SK-N-SH (cell line): ENCODE data around the gene HECTD2. TPM values are rescaled to one million over a fixed set of nuclear protein-coding genes. Genes with fewer than 3 reads are reported as not detected.

ENCODE experiments used
- CTCF ChIA-PET: fragments of 300-600, 350-600 bp; formaldehyde crosslinking; extraction: SDS; loops from one replicate; lab custom pipeline; 2021; lab: Yijun Ruan, JAX
- POLR2A ChIA-PET: fragments of 350-600 bp; sonication (Branson Sonifier 250); formaldehyde crosslinking; extraction: SDS; loops from one replicate; lab custom pipeline; 2020; ENCODE audit warnings: antibody characterized with exemption, inconsistent platforms; lab: Yijun Ruan, JAX
- DNase-seq: peaks from one replicate; pipeline ENCODE4 v3.0.0; 2012
- H2AFZ ChIP-seq: fragments of 200-600 bp; sonication (generic); 2 replicates; pipeline ENCODE4 v1.8.1; 2016; ENCODE audit warnings: antibody characterized with exemption, mild to moderate bottlenecking, low read depth
- H3F3A ChIP-seq: fragments of 200-600 bp; sonication (generic); replicated peaks from 2 replicates; pipeline ENCODE3; 2016; ENCODE audit warnings: antibody characterized with exemption, mild to moderate bottlenecking; ENCODE audit not compliant: insufficient read depth
- H3K27ac ChIP-seq, 2 experiments: fragments of 200-500 bp in 1 of 2; fragments of 200-600 bp in 1 of 2; sonication (Bioruptor generic) in 1 of 2; sonication (generic), shearing (Covaris generic) in 1 of 2; 2 replicates each; pipeline versions ENCODE4 v1.5.1 to v1.6.1; 2014 to 2016; ENCODE audit warnings: low read depth in 2 of 2, inconsistent platforms in 1 of 2, low read length in 1 of 2, mild to moderate bottlenecking in 1 of 2, mixed read lengths in 1 of 2
- H3K27me3 ChIP-seq: fragments of 200-600 bp; sonication (generic), shearing (Covaris generic); 2 replicates; pipeline ENCODE4 v1.6.1; 2016; ENCODE audit warnings: mixed run types; ENCODE audit not compliant: insufficient read depth
- H3K36me3 ChIP-seq, 2 experiments: fragments of 200-500 bp in 1 of 2; fragments of 200-600 bp in 1 of 2; sonication (Bioruptor generic) in 1 of 2; sonication (generic) in 1 of 2; replicated peaks in 1 of 2; 2 replicates each; pipeline versions ENCODE3 to v1.5.1; 2014 to 2016; ENCODE audit warnings: low read length in 1 of 2, mild to moderate bottlenecking in 1 of 2; ENCODE audit not compliant: insufficient read depth in 2 of 2, control insufficient read depth in 1 of 2
- H3K4me1 ChIP-seq, 2 experiments: fragments of 200-500 bp in 1 of 2; fragments of 200-600 bp in 1 of 2; sonication (Bioruptor generic) in 1 of 2; sonication (generic), shearing (Covaris generic) in 1 of 2; 2 replicates each; pipeline versions ENCODE4 v1.5.1 to v1.6.1; 2014 to 2016; ENCODE audit warnings: low read depth in 1 of 2, low read length in 1 of 2, mixed run types in 1 of 2; ENCODE audit not compliant: insufficient read depth in 2 of 2, control insufficient read depth in 1 of 2
- H3K4me2 ChIP-seq: fragments of 200-600 bp; sonication (generic), shearing (Covaris generic); 2 replicates; pipeline ENCODE4 v1.6.1; 2017; ENCODE audit warnings: mixed run types
- H3K4me3 ChIP-seq, 2 experiments: fragments of 200-500 bp in 1 of 2; fragments of 200-600 bp in 1 of 2; sonication (Bioruptor generic) in 1 of 2; sonication (generic), shearing (Covaris generic) in 1 of 2; 2 replicates each; pipeline versions ENCODE4 v1.5.1 to v1.8.1; 2014 to 2016; ENCODE audit warnings: low read depth in 2 of 2, inconsistent platforms in 1 of 2, low read length in 1 of 2, mild to moderate bottlenecking in 1 of 2, mixed read lengths in 1 of 2, moderate library complexity in 1 of 2
- H3K79me2 ChIP-seq: fragments of 200-600 bp; sonication (generic); 2 replicates; pipeline ENCODE4 v1.8.1; 2017; ENCODE audit warnings: mild to moderate bottlenecking; ENCODE audit not compliant: insufficient read depth
- H3K9ac ChIP-seq: fragments of 200-600 bp; sonication (generic); 2 replicates; pipeline ENCODE4 v1.6.1; 2017; ENCODE audit warnings: mixed run types
- H3K9me2 ChIP-seq: fragments of 200-600 bp; sonication (generic); 2 replicates; pipeline ENCODE4 v1.6.1; 2017; ENCODE audit warnings: mixed run types
- H3K9me3 ChIP-seq: fragments of 200-600 bp; sonication (generic); 2 replicates; pipeline ENCODE4 v1.6.1; 2017; ENCODE audit warnings: mixed run types, mild to moderate bottlenecking, moderate library complexity
- H4K20me1 ChIP-seq: fragments of 200-600 bp; sonication (generic); 2 replicates; pipeline ENCODE4 v1.6.1; 2017; ENCODE audit warnings: mild to moderate bottlenecking, mixed run types; ENCODE audit not compliant: insufficient read depth
- ELF1 ChIP-seq: IDR thresholded peaks from 2 replicates; pipeline ENCODE4 v1.4.0; 2012
- EZH2phosphoT487 ChIP-seq: fragments of 200-600 bp; sonication (generic); IDR thresholded peaks from 2 replicates; pipeline ENCODE4 v1.6.1; 2017; ENCODE audit warnings: low read depth, mixed run types, mild to moderate bottlenecking, antibody characterized with exemption, moderate library complexity, borderline replicate concordance
- FOSL2 ChIP-seq: IDR thresholded peaks from 2 replicates; pipeline ENCODE4 v1.4.0; 2012; ENCODE audit warnings: low read depth, mild to moderate bottlenecking, moderate library complexity, borderline replicate concordance
- FOXJ3 ChIP-seq: sonication (generic); formaldehyde crosslinking; IDR thresholded peaks from 2 replicates; pipeline ENCODE4 v1.5.1; 2020; ENCODE audit warnings: mild to moderate bottlenecking, missing genetic modification reagents
- IRF3 ChIP-seq: fragments of 150-350 bp; IDR thresholded peaks from 2 replicates; pipeline ENCODE4 v1.6.1; 2016; ENCODE audit warnings: mild to moderate bottlenecking, low read depth, low read length
- JUND ChIP-seq: IDR thresholded peaks from 2 replicates; pipeline ENCODE4 v1.4.0; 2012
- MEF2A ChIP-seq: IDR thresholded peaks from 2 replicates; pipeline ENCODE4 v1.4.0; 2012; ENCODE audit warnings: low read depth, borderline replicate concordance
- MXI1 ChIP-seq: IDR thresholded peaks from 2 replicates; pipeline ENCODE4 v1.6.1; 2012; ENCODE audit warnings: mild to moderate bottlenecking, low read depth, low read length, improper control_type of control experiment
- NFIC ChIP-seq: IDR thresholded peaks from 2 replicates; pipeline ENCODE4 v1.4.0; 2012; ENCODE audit warnings: borderline replicate concordance
- NRF1 ChIP-seq: IDR thresholded peaks from 2 replicates; pipeline ENCODE4 v1.6.1; 2012; ENCODE audit warnings: low read depth, mild to moderate bottlenecking, low read length
- SIN3A ChIP-seq: IDR thresholded peaks from 2 replicates; pipeline ENCODE4 v1.6.1; 2012; ENCODE audit warnings: low read depth, mild to moderate bottlenecking, low read length, moderate library complexity, borderline replicate concordance
- SMC3 ChIP-seq: IDR thresholded peaks from 2 replicates; pipeline ENCODE4 v1.6.1; 2012; ENCODE audit warnings: low read depth, low read length, improper control_type of control experiment
- TEAD4 ChIP-seq: IDR thresholded peaks from 2 replicates; pipeline ENCODE4 v1.4.0; 2012; ENCODE audit warnings: mild to moderate bottlenecking, borderline replicate concordance; ENCODE audit not compliant: insufficient read depth
- USF2 ChIP-seq: fragments of 150-350 bp; IDR thresholded peaks from 2 replicates; pipeline ENCODE4 v1.6.1; 2017; ENCODE audit warnings: antibody characterized with exemption, low read length, low read depth, borderline replicate concordance
- YY1 ChIP-seq: IDR thresholded peaks from 2 replicates; pipeline ENCODE4 v1.4.0; 2012; ENCODE audit warnings: low read depth, mild to moderate bottlenecking
- ZBTB33 ChIP-seq: IDR thresholded peaks from 2 replicates; pipeline ENCODE4 v1.4.0; 2012; ENCODE audit warnings: low read depth, borderline replicate concordance
- WGBS: methylation state at CpG from one replicate; pipeline ENCODE4 v1.1.6; 2017; ENCODE audit warnings: low lambda C conversion rate; 5-methylcytosine and 5-hydroxymethylcytosine counted together
- polyA plus RNA-seq, 3 experiments: library from polyadenylated mRNA; depleted of rRNA; stranded (reverse); fragments of >200 nt; gene quantifications; 2 replicates each; pipeline ENCODE4 v1.2.3, GENCODE V29; 2012

HECTD2 gene
- polyA plus RNA-seq, 1 of the 3 experiments (the other 2 are of a cell fraction) = 4.1 TPM

GRCh38 chr10:91444211-91445182 lies 34.4 kb downstream of the HECTD2 start:
- Histone ChIP-seq H3K9me3 (0 out of 2 replicates have a peak, but pooled peaks cover 4% of the 10 kb centered on the region), H3F3A (no peaks in the 10 kb centered on the region), H3K27ac (no peak overlapping the region), H3K9me2 (no peaks in the 10 kb centered on the region), H3K36me3 (peaks cover 0 to 17% of the 10 kb centered on the region in 2 experiments), H3K4me3 (no peak overlapping the region), H3K27me3 (no peaks in the 10 kb centered on the region), H3K4me2 (no peak overlapping the region), H4K20me1 (no peaks in the 10 kb centered on the region), H3K79me2 (peaks cover 8% of the 10 kb centered on the region; the same call in 1 of the 2 replicates), H2AFZ (no peak overlapping the region), H3K4me1 (no peaks in the 10 kb centered on the region), H3K9ac (no peak overlapping the region)
- no peak for DNase-seq
- no peak for TF ChIP-seq FOXJ3 (CRISPR knock-in tag)
- no peak for TF ChIP-seq TEAD4
- no peak for TF ChIP-seq JUND
- TF ChIP-seq SIN3A = no peak
- TF ChIP-seq MXI1 = no peak
- no peak for TF ChIP-seq ELF1
- TF ChIP-seq NRF1 = no peak
- no peak for TF ChIP-seq MEF2A
- no peak for TF ChIP-seq IRF3
- no peak for TF ChIP-seq SMC3
- TF ChIP-seq FOSL2 = no peak
- no peak for TF ChIP-seq USF2
- TF ChIP-seq NFIC = no peak
- TF ChIP-seq EZH2phosphoT487 = no peak
- no peak for TF ChIP-seq ZBTB33
- no peak for TF ChIP-seq YY1
- 83% methylated on average over 6 of the region's 6 CpGs for WGBS
- CTCF ChIA-PET = no interaction called here
- POLR2A ChIA-PET = no interaction called here
